Testis (tissue), 5 donors: Measurements from ENCODE around the gene PPP4R3B. TPM values are rescaled to one million over a fixed set of nuclear protein-coding genes. Genes with fewer than 3 reads are reported as not detected.

Source experiments
- DNase-seq: peaks from one replicate; pipeline ENCODE4 v3.0.0-alpha.2; 2019
- H3K27ac ChIP-seq, 2 donors: fragments of 200-600 bp; sonication (generic); one replicate each; pipeline ENCODE4 v1.5.1; 2019
- H3K27me3 ChIP-seq: fragments of 200-600 bp; sonication (generic); one replicate; pipeline ENCODE4 v1.5.1; 2019
- H3K36me3 ChIP-seq: fragments of 200-600 bp; sonication (generic); one replicate; pipeline ENCODE4 v1.5.1; 2017; ENCODE audit warnings: low read depth; ENCODE audit errors: missing control alignments
- H3K4me1 ChIP-seq: fragments of 200-600 bp; sonication (generic); one replicate; pipeline ENCODE4 v1.5.1; 2019
- H3K4me3 ChIP-seq, 2 donors: fragments of 200-600 bp; sonication (generic); one replicate each; pipeline ENCODE4 v1.5.1; 2017 to 2019
- H3K9me3 ChIP-seq: fragments of 200-600 bp; sonication (generic); one replicate; pipeline ENCODE4 v1.5.1; 2017
- CTCF ChIP-seq, 3 experiments: fragments of 450-650 bp in 2 of 3; fragments of 200-600 bp in 1 of 3; sonication (generic) in 1 of 3; IDR thresholded peaks; one replicate each; pipeline ENCODE4 v1.5.1; 2016 to 2019; ENCODE audit warnings: antibody characterized with exemption in 3 of 3, mild to moderate bottlenecking in 2 of 3, moderate library complexity in 1 of 3
- POLR2A ChIP-seq: fragments of 450-650 bp; IDR thresholded peaks from one replicate; pipeline ENCODE4 v1.6.1; 2017; ENCODE audit warnings: antibody characterized with exemption, mild to moderate bottlenecking, moderate library complexity
- WGBS, 2 donors: methylation state at CpG; one replicate each; pipeline ENCODE4 v1.1.5; 2018; 5-methylcytosine and 5-hydroxymethylcytosine counted together
- intact Hi-C: fragments of 100-400 bp; cut with DNase I; formaldehyde crosslinking; loops from one replicate; pipeline ENCODE4 v1.15.1; 2023; ENCODE audit warnings: low total_unique reads
- long read RNA-seq, 2 donors: transcript quantifications; one replicate each; lab custom pipeline, GENCODE V29; 2026
- polyA plus RNA-seq: library from polyadenylated mRNA; stranded (reverse); fragments of 350-450 nt; fragmentation: Illumina TruSeq; extraction: RNeasy Lipid Tissue Mini Kit (QIAGEN cat#74804); gene quantifications from one replicate; pipeline ENCODE4 v1.2.3, GENCODE V29; 2014; ENCODE audit warnings: low read depth, low replicate concordance; ENCODE audit not compliant: insufficient read depth
- total RNA-seq, 2 donors: library from RNA; depleted of rRNA; stranded (reverse); fragments of >200 nt; gene quantifications; one replicate each; pipeline ENCODE4 v1.2.3, GENCODE V29; 2016

Gene PPP4R3B
- 10 to 100 TPM; 63.8 to 65.8 TPM for total RNA-seq
- 51.3 TPM for polyA plus RNA-seq
- long read RNA-seq, donor 1, full-length matches to known transcripts: 5 of 12 reads
- long read RNA-seq, donor 1, partial matches to known transcripts: 7 of 12 reads
- long read RNA-seq, donor 1, other reads (novel, unspliced or antisense): 0 of 12 reads
- long read RNA-seq, donor 2, full-length matches to known transcripts: 2 of 2 reads
- long read RNA-seq, donor 2, partial matches to known transcripts: 0 of 2 reads
- long read RNA-seq, donor 2, other reads (novel, unspliced or antisense): 0 of 2 reads

- intact Hi-C loops: no loop called here
- peaks cover 19% of the 10 kb centered on the region for H3K4me1 ChIP-seq
Measured at GRCh38 chr2:55617175-55618024, at the start of gene PPP4R3B. Gene PPP4R3B, minus strand, starts transcription at chr2:55617622. Its CDS starts 337 bp downstream, at chr2:55617285.

GRCh38 chr2:55653255-55653654 is 35.8 kb upstream of the PPP4R3B start:
- Histone ChIP-seq H3K36me3 (no peaks in the 10 kb centered on the region), H3K27me3 (no peaks in the 10 kb centered on the region), H3K9me3 (no peaks in the 10 kb centered on the region), H3K4me3 (no peak overlapping the region), H3K27ac (no peak overlapping the region), H3K4me1 (no peaks in the 10 kb centered on the region)
- intact Hi-C loops: no loop called here
- 91 to 94% methylated on average over 2 of the region's 2 CpGs for WGBS, 2 donors
- no peak for TF ChIP-seq POLR2A
- TF ChIP-seq CTCF (IDR thresholded peaks at IDR 0.05): no peak
- DNase-seq: no peak

More at GRCh38 chr2:55617175-55618024, at the start of gene PPP4R3B:
- no peaks in the 10 kb centered on the region for H3K27me3 ChIP-seq
- TF ChIP-seq CTCF (IDR thresholded peaks at IDR 0.05) (peak; percentile 37 to 81 (median 79)), POLR2A (peak; percentile 92)
- no peaks in the 10 kb centered on the region for H3K36me3 ChIP-seq
- peak within 1 kb of the TSS; percentile 88 to 97 for H3K4me3 ChIP-seq
- H3K27ac ChIP-seq: peak within 1 kb of the TSS; percentile 96 to 97
- WGBS, 2 donors: 0 to 1% methylated on average over 50 to 80 of the region's 82 CpGs
- DNase-seq: peak; percentile 99
- no peaks in the 10 kb centered on the region for H3K9me3 ChIP-seq

- Histone ChIP-seq H3K27me3 (no peaks in the 10 kb centered on the region), H3K27ac (no peak overlapping the region), H3K4me1 (no peaks in the 10 kb centered on the region), H3K36me3 (no peaks in the 10 kb centered on the region), H3K4me3 (no peak overlapping the region), H3K9me3 (no peaks in the 10 kb centered on the region)
- TF ChIP-seq POLR2A (no peak), CTCF (IDR thresholded peaks at IDR 0.05) (no peak)
- 90 to 95% methylated on average over 1 of the region's 1 CpG for WGBS, 2 donors
- DNase-seq: no peak
- intact Hi-C loops: no loop called here
Measured at GRCh38 chr2:55649211-55649610, 31.8 kb upstream of the PPP4R3B start.

- Histone ChIP-seq H3K9me3 (no peaks in the 10 kb centered on the region), H3K4me3 (no peak overlapping the region), H3K27me3 (no peaks in the 10 kb centered on the region), H3K27ac (no peak overlapping the region), H3K4me1 (no peaks in the 10 kb centered on the region), H3K36me3 (no peaks in the 10 kb centered on the region)
- no peak for DNase-seq
- 93 to 97% methylated on average over 3 of the region's 3 CpGs for WGBS, 2 donors
- intact Hi-C loops: no loop called here
- TF ChIP-seq POLR2A (no peak), CTCF (IDR thresholded peaks at IDR 0.05) (no peak)
Measured at GRCh38 chr2:55636831-55637230, 19.4 kb upstream of the PPP4R3B start.
